Chondrocyte (in vitro differentiated cells): Measurements from ENCODE around the gene PCA3. TPM values are rescaled to one million over a fixed set of nuclear protein-coding genes. Genes with fewer than 3 reads are reported as not detected.

ENCODE experiments used
- DNase-seq: peaks from one replicate; pipeline ENCODE4 v3.0.0; 2021; ENCODE audit warnings: mixed read lengths, low spot score
- H3K27ac Mint-ChIP-seq: one replicate; pipeline ENCODE4 v1.8.0; 2021; ENCODE audit warnings: mild to moderate bottlenecking, moderate library complexity, mixed read lengths; ENCODE audit not compliant: unreplicated experiment
- H3K27me3 Mint-ChIP-seq: 2 replicates; pipeline ENCODE4 v1.8.0; 2021; ENCODE audit warnings: low read depth, mixed read lengths
- H3K36me3 Mint-ChIP-seq: 2 replicates; pipeline ENCODE4 v1.8.0; 2021; ENCODE audit warnings: low read depth, mixed read lengths
- H3K4me1 Mint-ChIP-seq: 2 replicates; pipeline ENCODE4 v1.8.0; 2021; ENCODE audit warnings: low read depth, mild to moderate bottlenecking, mixed read lengths
- H3K4me3 Mint-ChIP-seq: one replicate; pipeline ENCODE4 v1.8.0; 2021; ENCODE audit warnings: mild to moderate bottlenecking, moderate library complexity, mixed read lengths; ENCODE audit not compliant: unreplicated experiment
- H3K9me3 Mint-ChIP-seq: 2 replicates; pipeline ENCODE4 v1.8.0; 2021; ENCODE audit warnings: low read depth, mixed read lengths
- CTCF ChIP-seq: fragments of 200-600 bp; sonication (generic); IDR thresholded peaks from 2 replicates; pipeline ENCODE4 v1.5.0; 2021; ENCODE audit warnings: antibody characterized with exemption, mild to moderate bottlenecking, moderate library complexity
- total RNA-seq: library from RNA; stranded (reverse); gene quantifications from 3 replicates; pipeline ENCODE4 v1.2.1, GENCODE V29; 2021

The PCA3 gene
- total RNA-seq, 1 donor from 2014 or later, result not detected

DNA sequence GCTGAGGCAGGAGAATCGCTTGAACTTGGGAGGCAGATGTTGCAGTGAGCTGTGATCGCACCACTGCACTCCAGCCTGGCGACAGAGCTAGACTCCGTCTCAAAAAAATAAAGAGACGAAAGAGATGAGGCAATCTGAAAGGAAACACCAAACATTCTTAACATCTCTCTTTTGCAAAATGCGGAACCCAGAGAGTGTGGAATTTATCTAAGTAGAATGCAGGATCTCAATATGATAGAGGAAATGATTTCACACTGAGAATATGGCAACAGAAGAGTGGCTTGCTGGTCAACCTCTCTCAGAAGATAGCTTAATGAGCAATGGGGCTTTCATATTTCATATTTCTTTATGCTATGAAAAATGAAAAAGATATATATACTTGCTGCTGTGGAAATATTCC, 33.4 kb upstream of the PCA3 start:
- no peaks in the 10 kb centered on the region for H3K36me3 Mint-ChIP-seq
- DNase-seq, result no peak
- peaks cover 18% of the 10 kb centered on the region for H3K27me3 Mint-ChIP-seq
- TF ChIP-seq CTCF, result no peak
- H3K4me3 Mint-ChIP-seq, result no peak overlapping the region
- H3K4me1 Mint-ChIP-seq, result no peaks in the 10 kb centered on the region
- H3K27ac Mint-ChIP-seq, result no peak overlapping the region
- H3K9me3 Mint-ChIP-seq, result no peaks in the 10 kb centered on the region

DNA sequence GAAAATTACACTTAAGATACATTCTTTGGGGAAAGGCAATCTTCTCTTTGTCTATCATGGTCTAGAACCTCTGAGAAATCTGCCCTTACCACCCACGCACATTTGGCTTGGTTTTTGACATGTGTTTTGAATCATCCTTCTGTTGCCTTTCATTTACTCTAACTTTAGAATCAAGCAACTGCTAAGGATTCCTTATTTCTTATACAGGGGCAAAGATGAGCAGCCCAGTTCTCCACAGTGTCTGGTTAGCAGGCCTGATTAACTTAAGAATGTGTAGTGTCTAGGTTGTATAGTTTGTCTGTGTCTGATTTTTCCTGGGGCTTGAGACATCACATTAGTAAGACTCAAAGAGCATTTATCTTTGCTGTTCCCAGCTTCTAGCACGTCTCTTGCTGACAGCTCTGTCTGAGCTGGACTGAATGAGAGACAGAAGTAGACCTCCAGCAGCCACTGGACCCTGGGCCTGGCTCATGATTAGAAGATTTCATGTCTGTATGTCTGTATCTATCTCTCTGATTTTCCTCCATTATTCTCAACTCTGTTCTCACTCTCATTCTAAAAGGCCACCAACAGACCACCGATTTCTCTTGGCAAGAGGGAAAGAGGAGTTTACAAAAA, 31.8 kb upstream of the PCA3 start:
- H3K4me3 Mint-ChIP-seq, result no peak overlapping the region
- H3K27ac Mint-ChIP-seq, result no peak overlapping the region
- no peak for DNase-seq
- no peaks in the 10 kb centered on the region for H3K4me1 Mint-ChIP-seq
- no peaks in the 10 kb centered on the region for H3K36me3 Mint-ChIP-seq
- H3K9me3 Mint-ChIP-seq, result no peaks in the 10 kb centered on the region
- TF ChIP-seq CTCF, result no peak
- peaks cover 10% of the 10 kb centered on the region for H3K27me3 Mint-ChIP-seq

DNA sequence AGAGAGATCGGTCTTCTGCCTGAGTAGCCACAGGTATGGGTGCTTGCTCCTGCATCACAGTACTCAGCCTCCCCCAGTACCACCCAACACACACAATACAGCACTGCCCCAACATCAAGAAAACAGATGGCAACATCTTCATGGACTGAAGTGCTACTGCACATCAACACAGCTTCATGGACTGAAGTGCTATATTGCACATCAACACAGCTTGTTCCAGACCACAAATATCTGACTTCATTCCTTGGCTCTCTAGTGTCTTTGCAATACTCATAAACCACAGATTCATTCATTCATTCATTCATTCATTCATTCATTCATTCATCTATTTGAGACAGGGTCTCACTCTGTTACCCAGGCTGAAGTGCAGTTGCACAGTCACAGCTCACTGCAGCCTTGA, 31.1 kb upstream of the PCA3 start:
- TF ChIP-seq CTCF, result no peak
- Mint-ChIP-seq H3K4me3 (no peak overlapping the region), H3K4me1 (no peaks in the 10 kb centered on the region), H3K27me3 (peaks cover 12% of the 10 kb centered on the region), H3K9me3 (no peaks in the 10 kb centered on the region), H3K27ac (no peak overlapping the region), H3K36me3 (no peaks in the 10 kb centered on the region)
- no peak for DNase-seq

- H3K36me3 Mint-ChIP-seq, result no peaks in the 10 kb centered on the region
- no peak overlapping the region for H3K4me3 Mint-ChIP-seq
- no peaks in the 10 kb centered on the region for H3K4me1 Mint-ChIP-seq
- TF ChIP-seq CTCF, result no peak
- no peak overlapping the region for H3K27ac Mint-ChIP-seq
- H3K9me3 Mint-ChIP-seq, result no peaks in the 10 kb centered on the region
- peaks cover 21% of the 10 kb centered on the region for H3K27me3 Mint-ChIP-seq
- DNase-seq, result no peak
Observed at GRCh38 chr9:76734716-76735115, 29.5 kb upstream of the PCA3 start.

GRCh38 chr9:76737154-76737902, 26.9 kb upstream of the PCA3 start:
- no peaks in the 10 kb centered on the region for H3K36me3 Mint-ChIP-seq
- H3K9me3 Mint-ChIP-seq, result no peaks in the 10 kb centered on the region
- H3K4me3 Mint-ChIP-seq, result no peak overlapping the region
- no peak overlapping the region for H3K27ac Mint-ChIP-seq
- TF ChIP-seq CTCF, result no peak
- no peak for DNase-seq
- peaks cover 25% of the 10 kb centered on the region for H3K27me3 Mint-ChIP-seq
- no peaks in the 10 kb centered on the region for H3K4me1 Mint-ChIP-seq
